Measurements from ENCODE around the gene CNIH2. TPM values are rescaled to one million over a fixed set of nuclear protein-coding genes. Genes with fewer than 3 reads are reported as not detected.

CNIH2 gene
- total RNA-seq, 3 donors from 2014 or later, result 1.4 to 1.8 (median 1.7) TPM

DNA sequence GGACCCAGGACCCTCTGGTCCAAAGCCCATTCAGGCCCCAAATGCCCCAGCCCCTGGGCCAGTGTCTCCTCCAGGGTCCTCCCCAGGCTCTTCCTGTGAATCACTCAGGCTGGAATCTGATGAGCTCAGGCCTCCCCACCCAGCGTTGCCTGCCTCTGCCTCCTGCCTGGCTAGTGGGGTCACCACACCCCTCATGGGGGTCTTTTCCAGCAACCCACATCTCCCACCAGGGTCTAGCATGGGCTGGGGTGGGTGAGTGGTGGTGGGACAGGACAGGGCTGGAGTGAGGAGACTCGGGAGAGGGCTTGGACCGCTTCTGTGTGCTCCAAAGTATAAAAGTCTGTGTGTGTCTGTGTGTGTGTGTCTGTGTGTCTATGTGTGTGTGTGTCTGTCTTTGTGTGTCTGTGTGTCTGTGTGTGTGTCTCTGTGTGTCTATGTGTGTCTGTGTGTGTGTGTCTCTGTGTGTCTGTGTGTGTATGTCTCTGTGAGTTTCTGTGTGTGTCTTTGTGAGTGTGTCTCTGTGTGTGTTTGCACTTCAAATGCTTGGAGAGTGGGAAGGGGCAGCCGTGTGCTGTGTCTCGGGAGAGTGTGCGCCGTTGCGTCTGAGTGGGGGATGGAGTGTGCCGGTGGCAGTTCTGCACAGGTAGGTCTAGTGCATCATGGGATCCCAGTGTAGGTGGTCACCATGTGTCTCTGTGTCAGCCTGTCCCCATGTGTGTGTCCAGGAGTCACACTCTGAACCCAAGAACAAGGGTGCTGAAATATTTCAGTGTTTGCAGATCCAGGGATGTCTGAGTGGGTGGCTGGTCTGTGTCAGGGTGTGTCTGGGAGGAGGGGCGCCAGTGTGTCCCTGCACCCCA is 49.4 kb downstream of the CNIH2 start:
- ATAC-seq, result no peak
- H3K9me3 Mint-ChIP-seq, result no peaks in the 10 kb centered on the region
- no peak overlapping the region for H3K4me3 Mint-ChIP-seq

DNA sequence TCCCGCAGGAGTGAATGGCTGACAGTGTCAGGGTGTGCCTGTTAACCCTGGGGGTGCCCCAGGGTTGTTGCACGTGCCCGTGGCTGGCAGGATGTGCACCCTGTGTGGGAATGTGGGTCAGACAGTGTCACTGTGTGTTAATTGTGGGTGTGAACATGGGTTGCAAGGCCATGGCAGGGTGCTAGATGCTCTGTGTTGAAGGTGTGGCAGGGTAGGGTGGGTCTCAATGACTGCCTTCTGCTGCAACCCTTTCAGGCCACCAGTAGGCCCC is 50.0 kb downstream of the CNIH2 start:
- ATAC-seq, result peak; percentile 25 to 32
- no peak for DNase-seq
- Mint-ChIP-seq H3K4me3 (no peak overlapping the region), H3K27me3 (ENCODE audit: low read depth) (no peaks in the 10 kb centered on the region), H3K36me3 (ENCODE audit: insufficient read depth) (no peaks in the 10 kb centered on the region), H3K4me1 (ENCODE audit: low read depth) (peaks cover 28% of the 10 kb centered on the region), H3K9me3 (no peaks in the 10 kb centered on the region)

More for the DNA sequence above, 49.4 kb downstream of the CNIH2 start:
- H3K4me1 Mint-ChIP-seq (ENCODE audit: low read depth), result peaks cover 28% of the 10 kb centered on the region
- H3K36me3 Mint-ChIP-seq (ENCODE audit: insufficient read depth), result no peaks in the 10 kb centered on the region
- DNase-seq, result no peak
- H3K27me3 Mint-ChIP-seq (ENCODE audit: low read depth), result no peaks in the 10 kb centered on the region

- ATAC-seq (peak; percentile 89 to 93), DNase-seq (peak; percentile 78)
- H3K4me1 Mint-ChIP-seq (ENCODE audit: low read depth), result peaks cover 28% of the 10 kb centered on the region
- no peaks in the 10 kb centered on the region for H3K36me3 Mint-ChIP-seq (ENCODE audit: insufficient read depth)
- no peaks in the 10 kb centered on the region for H3K9me3 Mint-ChIP-seq
- peak overlapping the region; percentile 38 for H3K4me3 Mint-ChIP-seq
- no peaks in the 10 kb centered on the region for H3K27me3 Mint-ChIP-seq (ENCODE audit: low read depth)
Measured at GRCh38 chr11:66328302-66329144, 50.5 kb downstream of the CNIH2 start.

- Mint-ChIP-seq H3K27me3 (ENCODE audit: low read depth) (no peaks in the 10 kb centered on the region), H3K4me1 (ENCODE audit: low read depth) (peaks cover 28% of the 10 kb centered on the region), H3K9me3 (no peaks in the 10 kb centered on the region), H3K36me3 (ENCODE audit: insufficient read depth) (no peaks in the 10 kb centered on the region), H3K4me3 (no peak overlapping the region)
- ATAC-seq (no peak), DNase-seq (no peak)
Measured at GRCh38 chr11:66329165-66329673, 51.2 kb downstream of the CNIH2 start.

GRCh38 chr11:66330931-66331330 is 53.0 kb downstream of the CNIH2 start:
- H3K4me1 Mint-ChIP-seq (ENCODE audit: low read depth), result peaks cover 28% of the 10 kb centered on the region
- H3K27me3 Mint-ChIP-seq (ENCODE audit: low read depth), result no peaks in the 10 kb centered on the region
- H3K4me3 Mint-ChIP-seq, result no peak overlapping the region
- no peaks in the 10 kb centered on the region for H3K36me3 Mint-ChIP-seq (ENCODE audit: insufficient read depth)
- no peak for ATAC-seq
- DNase-seq, result no peak
- H3K9me3 Mint-ChIP-seq, result no peaks in the 10 kb centered on the region

GRCh38 chr11:66331542-66332370 is 53.8 kb downstream of the CNIH2 start:
- H3K4me3 Mint-ChIP-seq, result no peak overlapping the region
- DNase-seq (no peak), ATAC-seq (no peak)
- H3K36me3 Mint-ChIP-seq (ENCODE audit: insufficient read depth), result no peaks in the 10 kb centered on the region
- H3K4me1 Mint-ChIP-seq (ENCODE audit: low read depth), result peaks cover 29% of the 10 kb centered on the region
- H3K27me3 Mint-ChIP-seq (ENCODE audit: low read depth), result no peaks in the 10 kb centered on the region
- H3K9me3 Mint-ChIP-seq, result no peaks in the 10 kb centered on the region

- Mint-ChIP-seq H3K4me3 (no peak overlapping the region), H3K4me1 (ENCODE audit: low read depth) (peaks cover 32% of the 10 kb centered on the region), H3K27me3 (ENCODE audit: low read depth) (no peaks in the 10 kb centered on the region), H3K9me3 (no peaks in the 10 kb centered on the region), H3K36me3 (ENCODE audit: insufficient read depth) (peaks cover 3% of the 10 kb centered on the region)
- no peak for DNase-seq
- ATAC-seq, result no peak
Measured at GRCh38 chr11:66332371-66333219, 54.6 kb downstream of the CNIH2 start.

- H3K9me3 Mint-ChIP-seq, result no peaks in the 10 kb centered on the region
- H3K4me1 Mint-ChIP-seq (ENCODE audit: low read depth), result peaks cover 24% of the 10 kb centered on the region
- H3K4me3 Mint-ChIP-seq, result no peak overlapping the region
- no peak for DNase-seq
- peaks cover 3% of the 10 kb centered on the region for H3K36me3 Mint-ChIP-seq (ENCODE audit: insufficient read depth)
- no peaks in the 10 kb centered on the region for H3K27me3 Mint-ChIP-seq (ENCODE audit: low read depth)
- no peak for ATAC-seq
Measured at GRCh38 chr11:66333220-66333877, 55.4 kb downstream of the CNIH2 start.

Other genes with a start within 250 kb of the CNIH2 start
- gene GAL3ST3, start 229.0 kb upstream of the CNIH2 start, total RNA-seq, result not detected
- gene SF3B2, start 225.8 kb upstream of the CNIH2 start, total RNA-seq, result 100 to 1,000 TPM; 368 to 384 (median 376) TPM
- 10 to 100 TPM; 43.4 to 46.3 (median 44.8) TPM for gene PACS1, start 207.9 kb upstream of the CNIH2 start, total RNA-seq
- 10 to 100 TPM; 86.3 to 92.2 (median 89.2) TPM for gene KLC2, start 20.5 kb upstream of the CNIH2 start, total RNA-seq
- gene RAB1B, start 9.5 kb upstream of the CNIH2 start, total RNA-seq, result 100 to 1,000 TPM; 118 to 125 (median 120) TPM
- 100 to 1,000 TPM; 154 to 170 (median 159) TPM for gene YIF1A, start 11.0 kb downstream of the CNIH2 start, total RNA-seq
- under 1 TPM in 1 of 3 donors, not detected in 2; 0.11 TPM for gene TMEM151A, start 13.7 kb downstream of the CNIH2 start, total RNA-seq
- gene CD248, start 38.9 kb downstream of the CNIH2 start, total RNA-seq, result 1 to 10 TPM in 1 of 3 donors, under 1 TPM in 2; 0.65 to 1.5 (median 0.82) TPM
- 1 to 10 TPM; 1.4 to 2.2 (median 1.7) TPM for gene RIN1, start 58.3 kb downstream of the CNIH2 start, total RNA-seq
- 100 to 1,000 TPM in 1 of 3 donors, 10 to 100 TPM in 2; 91.1 to 105 (median 94.9) TPM for gene BRMS1, start 66.9 kb downstream of the CNIH2 start, total RNA-seq
- gene B4GAT1, start 69.5 kb downstream of the CNIH2 start, total RNA-seq, result 10 to 100 TPM in 1 of 3 donors, 1 to 10 TPM in 2; 6.4 to 10.3 (median 8.0) TPM
- gene SLC29A2, start 93.6 kb downstream of the CNIH2 start, total RNA-seq, result 10 to 100 TPM; 10.5 to 15.7 (median 11.4) TPM
- not detected for gene NPAS4, start 142.9 kb downstream of the CNIH2 start, total RNA-seq
- 100 to 1,000 TPM; 124 to 141 (median 129) TPM for gene MRPL11, start 160.7 kb downstream of the CNIH2 start, total RNA-seq
- gene PELI3, start 188.7 kb downstream of the CNIH2 start, total RNA-seq, result 1 to 10 TPM; 4.9 to 8.5 (median 7.8) TPM
- gene DPP3, start 202.3 kb downstream of the CNIH2 start, total RNA-seq, result 100 to 1,000 TPM; 123 to 142 (median 132) TPM
- gene BBS1, start 232.5 kb downstream of the CNIH2 start, total RNA-seq, result 10 to 100 TPM; 13.1 to 13.8 (median 13.6) TPM